Measurements from ENCODE around the gene SHB.
"Not testable (repeated sequence)": the region's sequence is repeated elsewhere in the genome, so short reads cannot be mapped to it uniquely, and the experiment has no call there.

Gene SHB

GRCh38 chr9:37918665-37919170 is 150.3 kb downstream of the SHB start:
- DNase-seq (ENCODE audit: low spot score): no peak

- no peak for DNase-seq (ENCODE audit: low spot score)
These were observed 151.0 kb downstream of the SHB start for GRCh38 chr9:37917801-37918664.

- no peak for DNase-seq (ENCODE audit: low spot score)
These were observed 151.7 kb downstream of the SHB start for GRCh38 chr9:37917313-37917731.

GRCh38 chr9:37916471-37917312 is 152.3 kb downstream of the SHB start:
- no peak for DNase-seq (ENCODE audit: low spot score)

GRCh38 chr9:37915911-37916470 is 153.0 kb downstream of the SHB start:
- DNase-seq (ENCODE audit: low spot score): no peak

- DNase-seq (ENCODE audit: low spot score): no peak
These were observed 154.2 kb downstream of the SHB start for GRCh38 chr9:37914701-37915358.

- no peak for DNase-seq (ENCODE audit: low spot score)
These were observed 154.9 kb downstream of the SHB start for GRCh38 chr9:37914154-37914551.

GRCh38 chr9:37913480-37914153 is 155.4 kb downstream of the SHB start:
- peak; percentile 86 for DNase-seq (ENCODE audit: low spot score)

- DNase-seq (ENCODE audit: low spot score): no peak
These were observed 157.8 kb downstream of the SHB start for GRCh38 chr9:37911271-37911681.

GRCh38 chr9:37910271-37910670 is 158.8 kb downstream of the SHB start:
- no peak for DNase-seq (ENCODE audit: low spot score)

- not testable (repeated sequence) for DNase-seq (ENCODE audit: low spot score)
These were observed 159.2 kb downstream of the SHB start for GRCh38 chr9:37909836-37910235.

- DNase-seq (ENCODE audit: low spot score): no peak
These were observed 159.7 kb downstream of the SHB start for GRCh38 chr9:37909326-37909725.

GRCh38 chr9:37908698-37909186 is 160.3 kb downstream of the SHB start:
- peak; percentile 59 for DNase-seq (ENCODE audit: low spot score)

- DNase-seq (ENCODE audit: low spot score): no peak
These were observed 160.7 kb downstream of the SHB start for GRCh38 chr9:37908283-37908682.

GRCh38 chr9:37906312-37907239 is 162.5 kb downstream of the SHB start:
- DNase-seq (ENCODE audit: low spot score): no peak

- DNase-seq (ENCODE audit: low spot score): no peak
These were observed 163.3 kb downstream of the SHB start for GRCh38 chr9:37905776-37906175.

GRCh38 chr9:37905131-37905505 is 163.9 kb downstream of the SHB start:
- no peak for DNase-seq (ENCODE audit: low spot score)

- DNase-seq (ENCODE audit: low spot score): peak; percentile 49
These were observed 164.4 kb downstream of the SHB start for GRCh38 chr9:37904445-37905130.

- DNase-seq (ENCODE audit: low spot score): peak; percentile 97
These were observed 165.2 kb downstream of the SHB start, which contains the start of gene SLC25A51 for GRCh38 chr9:37903647-37904444. Gene SLC25A51, minus strand, starts transcription at chr9:37904127. Its CDS starts 15,577 bp downstream, at chr9:37888550.

Data from GM03348 (cell line).